HFF-Myc (cell line): ENCODE results near the gene WDFY4.

Source experiments
- DNase-seq: peaks from one replicate; pipeline ENCODE4 v3.0.0-alpha.2; 2011; ENCODE audit warnings: low read depth; ENCODE audit errors: extremely low read depth
- H3K4me3 ChIP-seq: replicated peaks from 2 replicates; pipeline ENCODE4 v1.5.1; 2011; ENCODE audit warnings: low read depth, mild to moderate bottlenecking, control low read depth, low read length
- TF ChIP-seq, protein P1 (sequence below): IDR thresholded peaks from 2 replicates; pipeline ENCODE4 v1.5.1; 2012; ENCODE audit warnings: mild to moderate bottlenecking, low read depth, low read length, control low read depth; ENCODE audit errors: missing control alignments

WDFY4 gene

GRCh38 chr10:48898426-48898825, 213.8 kb downstream of the WDFY4 start:
- H3K4me3 ChIP-seq = no peak overlapping the region
- TF ChIP-seq, protein P1, sequence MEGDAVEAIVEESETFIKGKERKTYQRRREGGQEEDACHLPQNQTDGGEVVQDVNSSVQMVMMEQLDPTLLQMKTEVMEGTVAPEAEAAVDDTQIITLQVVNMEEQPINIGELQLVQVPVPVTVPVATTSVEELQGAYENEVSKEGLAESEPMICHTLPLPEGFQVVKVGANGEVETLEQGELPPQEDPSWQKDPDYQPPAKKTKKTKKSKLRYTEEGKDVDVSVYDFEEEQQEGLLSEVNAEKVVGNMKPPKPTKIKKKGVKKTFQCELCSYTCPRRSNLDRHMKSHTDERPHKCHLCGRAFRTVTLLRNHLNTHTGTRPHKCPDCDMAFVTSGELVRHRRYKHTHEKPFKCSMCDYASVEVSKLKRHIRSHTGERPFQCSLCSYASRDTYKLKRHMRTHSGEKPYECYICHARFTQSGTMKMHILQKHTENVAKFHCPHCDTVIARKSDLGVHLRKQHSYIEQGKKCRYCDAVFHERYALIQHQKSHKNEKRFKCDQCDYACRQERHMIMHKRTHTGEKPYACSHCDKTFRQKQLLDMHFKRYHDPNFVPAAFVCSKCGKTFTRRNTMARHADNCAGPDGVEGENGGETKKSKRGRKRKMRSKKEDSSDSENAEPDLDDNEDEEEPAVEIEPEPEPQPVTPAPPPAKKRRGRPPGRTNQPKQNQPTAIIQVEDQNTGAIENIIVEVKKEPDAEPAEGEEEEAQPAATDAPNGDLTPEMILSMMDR = no peak
- no peak for DNase-seq

- no peak overlapping the region for H3K4me3 ChIP-seq
- TF ChIP-seq, protein P1 = no peak
- no peak for DNase-seq
These were observed 215.1 kb downstream of the WDFY4 start for GRCh38 chr10:48899781-48900180.

GRCh38 chr10:48900371-48900801, 215.7 kb downstream of the WDFY4 start:
- TF ChIP-seq, protein P1 = no peak
- DNase-seq = no peak
- H3K4me3 ChIP-seq = no peak overlapping the region

DNA sequence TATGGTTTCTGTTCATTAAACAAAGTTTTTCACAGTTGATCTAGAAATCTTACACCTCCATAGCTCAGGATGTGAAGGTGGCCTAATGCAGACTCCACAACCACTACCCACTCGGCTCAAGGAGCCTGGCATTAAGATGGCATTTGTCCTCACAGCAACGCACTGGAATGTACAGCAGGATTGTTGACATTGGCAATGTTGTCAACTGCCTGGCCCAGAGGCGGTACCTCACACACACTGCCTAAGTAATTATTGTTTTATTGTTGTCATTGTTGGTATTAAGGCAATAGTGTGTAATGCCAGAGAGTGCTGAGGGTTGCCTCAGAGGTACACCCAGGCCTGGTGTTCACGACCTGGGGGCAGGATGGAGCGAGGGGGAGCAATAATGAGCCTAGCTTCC, 216.6 kb downstream of the WDFY4 start:
- no peak for DNase-seq
- TF ChIP-seq, protein P1 = no peak
- H3K4me3 ChIP-seq = no peak overlapping the region

DNA sequence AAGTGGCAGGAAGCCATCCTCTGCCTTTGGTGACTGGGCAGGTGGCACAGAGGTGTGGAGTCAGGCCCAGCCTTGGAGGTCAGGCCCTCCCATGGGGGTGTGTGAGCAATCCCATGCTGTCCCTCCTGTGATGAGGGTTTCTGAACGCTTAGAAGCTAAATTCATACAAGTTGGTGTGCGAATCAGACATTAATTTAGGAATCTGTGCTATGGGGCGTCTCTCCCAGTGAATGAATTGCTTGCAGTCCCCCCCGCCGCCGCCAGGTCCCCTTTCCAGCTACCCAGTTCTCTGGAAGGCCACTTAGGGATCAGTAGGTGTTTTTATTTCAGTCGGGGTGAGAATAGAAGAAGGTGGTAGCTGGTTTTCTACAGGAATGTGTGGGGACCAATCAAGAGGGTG, 217.4 kb downstream of the WDFY4 start:
- TF ChIP-seq, protein P1 = no peak

DNA sequence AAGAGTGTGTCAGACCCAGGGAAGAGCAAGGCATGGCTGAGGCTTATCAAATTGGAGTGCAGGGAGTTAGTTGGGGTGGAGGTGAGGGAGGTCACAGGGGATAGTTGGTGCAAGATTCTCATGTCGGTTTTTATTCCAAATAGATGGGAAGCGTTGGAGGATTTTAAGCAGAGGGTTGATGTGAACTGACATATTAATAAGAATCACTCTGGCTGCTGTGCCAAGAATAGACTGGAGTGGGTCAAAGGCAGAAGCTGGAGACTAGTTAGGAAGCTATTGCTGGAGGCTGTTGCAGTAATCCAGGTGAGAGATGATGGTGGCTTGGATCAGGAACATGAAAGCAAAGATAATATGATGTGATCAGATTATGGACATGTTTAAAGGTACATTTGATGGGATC, 218.5 kb downstream of the WDFY4 start:
- TF ChIP-seq, protein P1 = no peak
- no peak overlapping the region for H3K4me3 ChIP-seq
- no peak for DNase-seq

More for the DNA sequence above, 217.4 kb downstream of the WDFY4 start:
- no peak overlapping the region for H3K4me3 ChIP-seq
- no peak for DNase-seq

GRCh38 chr10:48904861-48905260, 220.2 kb downstream of the WDFY4 start:
- no peak for DNase-seq
- no peak overlapping the region for H3K4me3 ChIP-seq
- TF ChIP-seq, protein P1 = no peak
